ENCODE data around the gene SYT13.
A peak's percentile ranks its signal among the peaks of the same experiment; 100 is the strongest.

GRCh38 chr11:45285930-45286632 lies at the start of gene SYT13:
- TF ChIP-seq, protein P1, sequence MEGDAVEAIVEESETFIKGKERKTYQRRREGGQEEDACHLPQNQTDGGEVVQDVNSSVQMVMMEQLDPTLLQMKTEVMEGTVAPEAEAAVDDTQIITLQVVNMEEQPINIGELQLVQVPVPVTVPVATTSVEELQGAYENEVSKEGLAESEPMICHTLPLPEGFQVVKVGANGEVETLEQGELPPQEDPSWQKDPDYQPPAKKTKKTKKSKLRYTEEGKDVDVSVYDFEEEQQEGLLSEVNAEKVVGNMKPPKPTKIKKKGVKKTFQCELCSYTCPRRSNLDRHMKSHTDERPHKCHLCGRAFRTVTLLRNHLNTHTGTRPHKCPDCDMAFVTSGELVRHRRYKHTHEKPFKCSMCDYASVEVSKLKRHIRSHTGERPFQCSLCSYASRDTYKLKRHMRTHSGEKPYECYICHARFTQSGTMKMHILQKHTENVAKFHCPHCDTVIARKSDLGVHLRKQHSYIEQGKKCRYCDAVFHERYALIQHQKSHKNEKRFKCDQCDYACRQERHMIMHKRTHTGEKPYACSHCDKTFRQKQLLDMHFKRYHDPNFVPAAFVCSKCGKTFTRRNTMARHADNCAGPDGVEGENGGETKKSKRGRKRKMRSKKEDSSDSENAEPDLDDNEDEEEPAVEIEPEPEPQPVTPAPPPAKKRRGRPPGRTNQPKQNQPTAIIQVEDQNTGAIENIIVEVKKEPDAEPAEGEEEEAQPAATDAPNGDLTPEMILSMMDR (IDR thresholded peaks at IDR 0.05; ENCODE audit: insufficient read depth, low read depth, low read length): no peak
- peak; percentile 92 for TF ChIP-seq EZH2 (IDR thresholded peaks at IDR 0.05; ENCODE audit: insufficient read depth, low read length)

Measured in astrocyte (in vitro differentiated cells and primary cell).